Gastrocnemius medialis (tissue), 4 donors: ENCODE results near the gene SLC22A17.

Experiments used
- CTCF ChIP-seq, 5 experiments: fragments of 450-650 bp in 3 of 5; fragments of 200-600 bp in 2 of 5; sonication (generic) in 2 of 5; IDR thresholded peaks in 4 of 5; conservative IDR thresholded peaks in 1 of 5; 1 replicate in 4 of 5; 2 replicates in 1 of 5; pipeline ENCODE4 v1.5.1; 2016 to 2019; ENCODE audit warnings: antibody characterized with exemption in 5 of 5, mild to moderate bottlenecking in 3 of 5, moderate library complexity in 3 of 5
- POLR2A ChIP-seq, 2 donors: fragments of 450-650 bp; IDR thresholded peaks; one replicate each; pipeline ENCODE4 v1.6.1; 2017; ENCODE audit warnings: antibody characterized with exemption in 2 of 2, mild to moderate bottlenecking in 2 of 2, moderate library complexity in 2 of 2

GRCh38 chr14:23322568-23323517 lies 29.8 kb downstream of the SLC22A17 start:
- TF ChIP-seq CTCF (IDR thresholded peaks at IDR 0.05 in 4 of 5, conservative IDR thresholded peaks at IDR 0.05 in 1 of 5) (no peak), POLR2A (IDR thresholded peaks at IDR 0.05) (no peak)
